GM12872 (cell line): Measurements from ENCODE around the gene ABCC5.

Source experiments
- CTCF ChIP-seq: IDR thresholded peaks from 3 replicates; pipeline ENCODE4 v1.5.1; 2011; ENCODE audit warnings: low read depth, mild to moderate bottlenecking, low read length, moderate library complexity; ENCODE audit not compliant: insufficient read depth

The ABCC5 gene

GRCh38 chr3:183958775-183959174 is 58.9 kb downstream of the ABCC5 start:
- TF ChIP-seq CTCF: no peak

GRCh38 chr3:183958226-183958625 is 59.5 kb downstream of the ABCC5 start:
- TF ChIP-seq CTCF: no peak

- TF ChIP-seq CTCF: no peak
Measured at GRCh38 chr3:183954875-183955274, 62.8 kb downstream of the ABCC5 start.

- no peak for TF ChIP-seq CTCF
Measured at GRCh38 chr3:183953471-183954070, 64.1 kb downstream of the ABCC5 start.

GRCh38 chr3:183951459-183951858 is 66.2 kb downstream of the ABCC5 start:
- no peak for TF ChIP-seq CTCF

GRCh38 chr3:183949690-183950089 is 68.0 kb downstream of the ABCC5 start:
- TF ChIP-seq CTCF: no peak

- TF ChIP-seq CTCF: no peak
Measured at GRCh38 chr3:183946037-183946436, 71.6 kb downstream of the ABCC5 start.
